HG02759 (cell line): ENCODE data around the gene ABHD1.
"Not testable (repeated sequence)": the region's sequence is repeated elsewhere in the genome, so short reads cannot be mapped to it uniquely, and the experiment has no call there.

Experiments used
- ATAC-seq: cut with Tn5 transposase; IDR thresholded peaks from one replicate; pipeline ENCODE4 v1.9.1; 2021; ENCODE audit warnings: mild to moderate bottlenecking, moderate library complexity; ENCODE audit not compliant: unreplicated experiment

Gene ABHD1

GRCh38 chr2:27109083-27109482 lies 14.5 kb upstream of the ABHD1 start:
- ATAC-seq, result no peak

- not testable (repeated sequence) for ATAC-seq
These were observed 12.8 kb upstream of the ABHD1 start for GRCh38 chr2:27110603-27111352.

DNA sequence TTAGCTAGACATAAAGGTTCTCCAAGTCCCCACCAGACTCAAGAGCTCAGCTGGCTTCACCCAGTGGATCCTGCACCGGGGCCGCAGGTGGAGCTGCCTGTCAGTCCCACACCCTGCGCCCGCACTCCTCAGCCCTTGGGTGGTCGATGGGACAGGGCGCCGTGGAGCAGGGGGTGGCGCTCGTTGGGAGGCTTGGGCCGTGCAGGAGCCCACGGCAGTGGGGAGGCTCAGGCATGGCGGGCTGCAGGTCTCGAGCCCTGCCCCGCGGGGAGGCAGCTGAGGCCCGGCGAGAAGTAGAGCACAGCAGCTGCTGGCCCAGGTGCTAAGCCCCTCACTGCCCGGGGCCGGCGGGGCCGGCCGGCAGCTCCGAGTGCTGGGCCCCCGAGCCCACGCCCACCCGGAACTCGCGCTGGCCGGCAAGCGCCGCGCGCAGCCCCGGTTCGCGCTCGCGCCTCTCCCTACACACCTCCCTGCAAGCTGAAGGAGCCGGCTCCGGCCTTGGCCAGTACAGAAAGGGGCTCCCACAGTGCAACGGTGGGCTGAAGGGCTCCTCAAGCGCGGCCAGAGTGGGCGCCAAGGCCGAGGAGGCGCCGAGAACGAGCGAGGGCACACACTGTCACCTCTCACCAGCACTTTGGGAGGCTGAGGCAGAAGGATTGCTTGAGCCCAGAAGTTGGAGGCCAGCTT lies 12.1 kb upstream of the ABHD1 start:
- ATAC-seq, result not testable (repeated sequence)

DNA sequence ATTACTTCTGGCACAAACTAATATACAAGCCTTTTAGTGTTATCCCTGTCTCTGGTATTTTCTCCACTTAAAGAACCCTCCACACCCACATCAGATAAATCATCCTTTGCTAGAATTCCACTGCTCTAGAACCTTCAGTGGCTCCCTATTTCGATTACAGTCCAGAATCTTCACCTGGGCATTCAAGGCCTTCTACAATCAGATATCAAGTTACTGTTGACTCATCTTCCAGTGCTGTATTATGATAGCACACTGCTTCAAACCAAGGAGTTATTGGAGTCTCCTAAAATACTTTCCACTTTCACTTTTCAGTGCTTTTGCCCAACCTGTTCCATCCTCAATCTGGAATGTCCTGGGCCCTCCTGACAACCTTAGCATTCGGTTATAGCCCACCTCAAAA lies 8.1 kb upstream of the ABHD1 start:
- ATAC-seq, result no peak

GRCh38 chr2:27117995-27118524 lies 5.6 kb upstream of the ABHD1 start:
- no peak for ATAC-seq

GRCh38 chr2:27118525-27119329 lies 4.9 kb upstream of the ABHD1 start, which contains the start of gene CGREF1:
CGREF1 (minus strand) TSS chr2:27119128; CDS start chr2:27104366, 14,762 bp downstream.
- ATAC-seq, result no peak

DNA sequence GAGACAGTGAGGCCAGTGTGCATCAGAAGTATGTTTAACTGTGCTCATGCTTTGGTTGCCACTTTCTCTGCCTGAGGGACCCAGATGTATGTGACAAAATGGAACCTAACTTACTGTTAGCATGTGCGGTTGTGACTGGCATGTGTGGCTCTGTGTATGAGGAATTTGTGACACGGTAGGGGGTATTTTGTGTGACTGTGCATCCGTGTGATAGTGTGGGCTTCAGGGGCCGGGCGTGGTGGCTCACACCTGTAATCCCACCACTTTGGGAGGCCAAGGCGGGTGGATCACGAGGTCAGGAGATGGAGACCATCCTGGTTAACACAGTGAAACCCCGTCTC lies 4.3 kb upstream of the ABHD1 start:
- ATAC-seq, result not testable (repeated sequence)

DNA sequence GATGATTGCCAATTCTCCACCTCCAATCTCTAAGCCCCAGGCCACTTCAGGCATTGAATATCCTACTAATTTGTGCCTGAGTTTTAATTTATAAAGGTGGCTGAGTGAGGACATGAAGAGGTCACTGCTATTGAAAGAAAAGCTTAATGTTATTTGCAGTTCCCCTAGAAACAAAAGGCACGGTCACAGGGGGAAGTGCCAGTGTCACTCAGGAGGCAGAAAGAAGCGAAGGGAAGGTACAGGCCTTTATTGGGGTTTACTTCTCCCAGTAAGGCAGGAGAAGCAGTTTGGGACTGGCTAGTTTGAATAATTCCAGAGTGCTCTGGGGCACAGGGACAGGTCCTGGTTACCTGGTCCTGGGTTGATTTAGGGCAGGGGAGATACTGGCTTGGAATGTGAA lies 1.7 kb upstream of the ABHD1 start:
- ATAC-seq, result no peak

- ATAC-seq, result no peak
These were observed 824 bp upstream of the ABHD1 start for GRCh38 chr2:27122791-27123190.

DNA sequence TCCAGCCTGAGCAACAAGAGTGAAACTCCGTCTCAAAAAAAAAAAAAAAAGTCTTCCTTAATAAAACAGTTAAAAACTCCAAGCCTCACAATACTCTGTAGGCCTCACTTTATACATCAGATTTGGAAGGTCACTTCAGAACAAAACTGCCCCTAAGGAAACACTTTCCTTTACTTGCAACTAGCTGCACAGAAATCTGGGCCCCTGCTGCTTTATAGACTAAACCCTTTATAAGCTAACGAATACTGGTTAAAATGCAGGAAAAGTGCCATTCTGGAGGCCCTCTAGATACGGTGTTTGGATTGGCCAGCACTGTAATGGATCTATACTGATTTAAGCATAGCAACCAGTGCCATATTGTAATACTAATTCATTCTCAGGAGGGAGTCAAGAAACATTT lies 1.5 kb downstream of the ABHD1 start:
- no peak for ATAC-seq

DNA sequence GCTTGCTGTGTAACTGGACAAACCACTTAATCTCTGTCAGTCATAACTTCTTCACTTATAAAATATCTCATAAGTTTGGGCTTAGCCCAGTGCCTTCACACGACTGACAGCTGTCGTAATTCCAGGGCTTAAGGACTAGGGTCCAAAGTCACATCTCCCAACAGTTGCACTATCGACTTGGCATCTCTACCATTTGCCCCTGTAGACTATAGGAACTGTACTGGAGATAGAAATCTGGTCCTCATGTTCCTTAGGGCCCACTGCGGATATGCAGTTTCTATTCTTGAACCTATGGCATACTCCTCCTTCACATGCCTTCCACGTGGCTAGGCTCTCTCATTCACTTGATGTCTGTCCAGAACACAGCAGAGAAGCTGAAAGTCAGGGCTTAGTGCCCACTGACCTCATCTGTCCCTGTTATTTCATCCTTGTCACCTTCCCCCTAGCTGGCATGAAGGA lies 2.7 kb downstream of the ABHD1 start:
- no peak for ATAC-seq

DNA sequence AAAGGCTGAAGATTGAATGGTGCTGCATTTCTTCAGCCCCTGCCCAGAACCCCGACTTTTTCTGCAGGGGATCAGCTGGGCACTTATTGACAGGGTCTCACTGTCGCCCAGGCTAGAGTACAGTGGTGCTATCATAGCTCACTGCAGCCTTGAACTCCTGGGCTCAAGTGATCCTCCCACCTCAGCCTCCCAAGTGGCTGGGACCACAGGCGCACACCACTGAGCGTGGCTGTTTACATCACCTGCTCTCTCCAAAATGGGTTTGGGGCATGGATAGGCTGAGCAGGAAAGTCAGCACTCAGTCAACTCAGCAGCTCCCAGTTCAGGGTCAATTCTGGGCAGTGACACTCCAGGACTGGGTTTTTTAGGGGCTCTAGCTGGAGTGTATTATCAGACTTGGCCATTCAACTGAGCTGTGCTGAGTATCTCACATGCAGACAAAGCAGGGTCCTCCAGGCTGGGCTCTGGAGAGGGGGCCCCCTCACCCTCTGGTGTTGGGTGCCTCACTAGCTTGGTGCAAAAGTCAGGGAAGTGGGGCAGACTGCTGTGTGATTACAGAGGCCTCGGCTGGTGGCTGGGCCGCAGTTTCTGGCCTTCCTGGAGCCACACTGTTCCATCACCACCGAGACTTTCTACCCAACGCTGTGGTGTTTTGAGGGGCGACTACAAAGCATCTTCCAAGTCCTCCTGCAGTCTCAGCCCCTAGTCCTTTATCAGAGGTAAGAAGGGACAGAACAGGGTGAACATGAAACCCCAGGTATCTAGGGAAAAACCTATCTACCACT lies 4.5 kb downstream of the ABHD1 start:
- no peak for ATAC-seq

- ATAC-seq, result no peak
These were observed 5.3 kb downstream of the ABHD1 start for GRCh38 chr2:27128668-27129571.

GRCh38 chr2:27130396-27130795 lies 6.8 kb downstream of the ABHD1 start:
- no peak for ATAC-seq

GRCh38 chr2:27131429-27131828 lies 7.8 kb downstream of the ABHD1 start:
- no peak for ATAC-seq

GRCh38 chr2:27133195-27133875 lies 9.7 kb downstream of the ABHD1 start:
- ATAC-seq, result no peak

GRCh38 chr2:27133905-27134780 lies 10.5 kb downstream of the ABHD1 start, which contains the start of gene PREB:
PREB (minus strand) TSS chr2:27134636; CDS start chr2:27134421, 215 bp downstream.
- ATAC-seq, result peak; percentile 89
